ENCODE results near the gene COL9A2. TPM values are rescaled to one million over a fixed set of nuclear protein-coding genes. Genes with fewer than 3 reads are reported as not detected.
A peak's percentile ranks its signal among the peaks of the same experiment; 100 is the strongest.

COL9A2 gene
- total RNA-seq, 1 experiment from 2014 or later = 4.0 TPM

DNA sequence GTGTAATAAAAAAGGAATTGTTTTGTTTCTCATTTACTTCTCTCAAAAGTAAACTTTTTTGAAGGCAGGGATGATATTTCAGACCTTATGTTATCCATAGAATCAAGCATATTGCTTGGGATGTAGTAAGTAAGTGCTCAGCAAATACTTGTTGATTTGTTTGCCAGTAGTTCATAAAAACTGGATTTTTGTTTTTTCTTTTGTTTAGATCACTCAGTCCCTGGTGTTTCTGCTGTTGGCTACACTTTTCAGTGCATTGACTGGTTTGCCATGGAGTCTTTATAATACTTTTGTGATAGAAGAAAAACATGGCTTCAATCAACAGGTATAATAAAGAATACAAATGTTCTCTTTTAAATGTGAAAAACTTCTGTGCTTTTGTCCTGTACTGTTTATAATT lies 48.9 kb downstream of the COL9A2 start:
- DNase-seq (ENCODE audit: low spot score) = no peak
- in situ Hi-C loops (cut with HindIII; ENCODE audit: low sequenced_read_pairs) = no loop called here

DNA sequence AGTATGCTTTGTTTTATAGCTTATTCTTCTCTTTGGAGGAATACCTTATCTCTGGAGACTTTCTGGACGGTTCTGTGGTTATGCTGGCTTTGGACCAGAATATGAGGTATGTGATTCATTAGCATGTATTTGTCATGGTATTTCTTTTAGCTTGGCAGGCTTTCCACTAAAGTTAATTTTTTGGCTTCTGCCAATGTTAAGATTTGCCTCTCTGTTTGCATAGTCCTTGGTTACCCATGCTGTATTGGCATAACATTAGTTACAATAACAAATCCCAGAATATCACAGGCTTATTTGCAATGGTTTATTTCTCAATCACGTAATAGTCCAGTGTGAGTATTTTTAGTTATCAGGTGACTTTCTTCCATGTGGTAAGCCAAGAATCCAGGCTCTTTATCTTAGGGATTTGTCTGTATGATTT lies 49.3 kb downstream of the COL9A2 start:
- in situ Hi-C loops (cut with HindIII; ENCODE audit: low sequenced_read_pairs) = no loop called here
- no peak for DNase-seq (ENCODE audit: low spot score)

DNA sequence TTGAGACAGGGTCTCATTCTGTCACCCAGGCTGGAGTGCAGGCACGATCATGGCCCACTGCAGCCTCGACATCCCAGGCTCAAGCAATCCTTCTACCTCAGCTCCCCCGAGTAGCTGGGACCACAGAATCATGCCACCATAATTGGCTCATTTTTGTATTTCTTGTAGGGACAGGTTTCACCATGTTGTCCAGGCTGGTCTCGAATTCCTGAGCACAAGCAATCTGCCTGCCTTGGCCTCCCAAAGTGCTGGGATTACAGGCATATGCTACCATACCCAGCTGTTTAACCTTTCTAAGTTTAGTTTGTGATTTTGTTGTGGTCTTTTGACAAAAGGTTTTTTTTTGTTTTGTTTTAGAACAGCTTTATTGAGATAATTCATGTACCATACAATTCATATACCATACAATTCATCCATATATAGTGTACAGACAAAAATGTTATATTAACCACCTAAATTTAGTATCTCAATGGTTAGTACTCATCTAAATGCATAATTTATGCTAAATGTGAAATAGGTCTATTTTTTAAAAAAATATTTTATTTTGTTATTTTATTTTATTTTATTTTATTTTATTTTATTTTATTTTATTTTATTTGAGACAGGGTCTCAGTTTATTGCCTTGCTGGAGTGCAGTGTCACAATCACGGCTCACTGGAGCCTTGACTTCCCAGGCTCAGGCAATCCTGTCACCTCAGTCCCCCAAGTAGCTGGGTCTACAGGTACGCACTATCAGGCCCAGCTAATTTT lies 50.1 kb downstream of the COL9A2 start:
- DNase-seq (ENCODE audit: low spot score) = no peak
- in situ Hi-C loops (cut with HindIII; ENCODE audit: low sequenced_read_pairs) = no loop called here

DNA sequence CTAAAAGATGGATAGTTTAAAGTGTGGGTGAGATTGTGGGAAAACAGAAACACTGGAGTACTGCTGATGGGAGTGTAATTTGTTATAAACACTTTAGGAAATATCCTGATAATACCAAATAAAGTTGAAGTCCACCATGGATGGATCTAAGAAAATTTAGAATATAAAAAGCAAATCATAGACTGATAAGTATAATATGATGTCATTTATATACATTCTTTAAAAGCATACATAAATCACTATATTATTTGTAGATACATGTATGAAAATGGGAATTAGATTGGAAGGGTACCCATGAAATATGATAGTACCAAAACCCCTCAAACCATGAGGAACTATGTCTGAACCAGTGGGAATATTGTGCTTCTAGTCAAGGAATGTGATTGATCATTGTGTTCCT lies 51.2 kb downstream of the COL9A2 start:
- DNase-seq (ENCODE audit: low spot score) = no peak
- in situ Hi-C loops (cut with HindIII; ENCODE audit: low sequenced_read_pairs) = no loop called here

DNA sequence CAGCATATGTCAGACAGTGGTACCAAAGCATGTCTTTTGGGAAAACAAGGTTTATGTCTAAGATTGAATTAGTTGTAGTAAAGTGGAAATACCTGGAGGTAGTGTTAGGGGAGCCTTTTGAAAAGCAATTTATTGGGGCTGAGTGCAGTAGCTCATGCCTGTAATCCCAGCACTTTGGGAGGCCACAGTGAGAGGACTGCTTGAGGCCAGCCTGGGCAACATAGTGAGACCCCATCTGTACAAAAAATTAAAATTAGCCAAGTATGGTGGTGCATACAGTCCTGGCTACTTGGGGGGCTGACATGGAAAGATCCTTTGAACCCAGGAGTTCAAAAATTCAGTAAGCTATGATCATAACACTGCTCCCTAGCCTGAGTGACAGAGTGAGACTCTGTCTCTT lies 51.8 kb downstream of the COL9A2 start:
- in situ Hi-C loops (cut with HindIII; ENCODE audit: low sequenced_read_pairs) = no loop called here
- DNase-seq (ENCODE audit: low spot score) = no peak

DNA sequence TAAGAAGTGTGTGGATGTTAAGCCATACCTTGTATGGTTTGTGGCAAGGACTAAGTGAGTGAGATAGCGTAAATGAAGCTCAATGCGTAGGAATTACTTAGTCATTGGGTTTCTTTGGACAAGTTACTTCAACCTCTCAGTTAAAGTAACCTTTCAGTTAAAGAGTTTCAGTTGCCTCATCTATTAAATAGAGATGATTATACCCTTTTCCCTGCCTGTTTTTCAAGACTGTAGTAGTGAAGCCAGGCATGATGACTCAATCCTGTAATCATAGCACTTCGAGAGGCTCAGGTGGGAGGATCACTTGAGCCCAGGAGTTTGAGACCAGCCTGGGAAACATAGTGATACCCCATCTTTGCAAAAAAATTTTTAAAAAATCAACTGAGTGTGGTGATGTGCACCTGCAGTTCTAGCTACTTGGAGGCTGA lies 52.7 kb downstream of the COL9A2 start:
- in situ Hi-C loops (cut with HindIII; ENCODE audit: low sequenced_read_pairs) = no loop called here
- DNase-seq (ENCODE audit: low spot score) = no peak

DNA sequence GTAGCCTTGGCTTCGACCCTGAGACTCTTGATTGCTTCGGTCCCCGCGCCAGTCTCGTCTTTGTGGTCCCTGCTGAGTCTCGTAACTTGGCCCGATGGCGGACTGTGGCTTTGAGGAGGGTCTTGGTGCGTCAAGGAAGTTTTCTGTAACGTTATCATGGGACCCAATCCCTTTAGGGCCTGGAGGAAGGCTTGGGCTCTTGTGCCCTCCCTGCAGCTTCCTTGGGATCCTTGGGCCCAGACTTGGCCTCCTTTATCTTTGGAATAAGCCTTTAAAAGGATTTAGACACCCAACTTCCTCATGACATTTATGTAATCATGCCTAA lies 58.7 kb downstream of the COL9A2 start:
- no peak for DNase-seq (ENCODE audit: low spot score)
- in situ Hi-C loops (cut with HindIII; ENCODE audit: low sequenced_read_pairs) = no loop called here

DNA sequence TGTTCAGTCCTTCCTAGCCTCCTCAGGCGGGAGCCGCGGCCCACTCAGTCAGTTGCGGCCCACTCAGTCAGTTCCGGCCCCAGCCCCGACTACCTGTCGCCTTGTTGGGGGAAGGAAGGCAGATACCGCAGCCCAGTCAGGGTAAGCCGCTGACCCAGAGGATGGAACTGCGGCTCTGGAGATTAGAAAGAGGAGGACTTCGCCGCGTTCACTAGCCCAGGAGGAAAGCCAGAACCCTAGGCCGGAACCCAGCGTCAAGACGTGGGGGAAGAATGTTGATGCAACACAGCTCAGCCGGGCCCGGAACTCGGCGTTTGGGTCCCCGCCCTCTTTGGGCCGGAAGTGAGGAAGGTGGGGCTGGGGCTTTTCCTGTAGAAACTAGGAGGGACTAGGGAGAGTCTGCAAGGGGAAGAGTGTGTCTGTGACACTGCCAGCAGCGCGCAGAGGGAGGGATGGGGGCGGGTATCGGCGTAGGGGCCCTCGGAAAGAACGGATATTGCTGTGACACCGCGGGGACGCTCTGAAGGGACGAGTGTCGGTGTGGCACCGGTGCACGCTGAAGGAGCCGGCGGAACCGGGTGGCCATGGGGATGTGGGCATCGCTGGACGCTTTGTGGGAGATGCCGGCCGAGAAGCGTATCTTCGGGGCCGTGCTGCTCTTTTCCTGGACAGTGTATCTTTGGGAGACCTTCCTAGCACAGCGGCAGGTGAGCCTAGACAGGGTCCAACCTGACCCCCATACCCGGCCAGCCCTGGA lies 59.2 kb downstream of the COL9A2 start, which contains the start of gene ZMPSTE24:
Gene ZMPSTE24 (plus strand): TSS at position 549 of the 757 bp plus-strand sequence. CDS start 36 bp downstream, at position 585.
- peak; percentile 97 for DNase-seq (ENCODE audit: low spot score)
- in situ Hi-C loops (cut with HindIII; ENCODE audit: low sequenced_read_pairs) = no loop called here

DNA sequence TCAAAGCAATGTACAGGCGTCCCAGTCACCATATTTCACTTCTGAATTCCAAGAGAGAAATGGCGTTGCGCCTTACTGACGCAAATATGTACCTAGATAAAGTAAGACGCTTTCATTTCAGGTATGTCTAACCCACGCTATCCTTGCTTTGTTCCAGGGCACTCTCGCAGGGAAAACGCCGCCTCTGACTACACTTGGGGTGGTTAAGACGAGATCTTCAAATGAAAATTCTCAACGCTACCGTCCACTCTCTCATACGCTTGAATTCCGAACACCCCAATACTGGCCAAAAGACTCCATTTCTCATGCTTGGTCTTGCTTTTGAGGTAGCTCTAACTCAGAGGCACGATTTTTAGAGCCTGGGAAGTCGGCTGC lies 59.8 kb downstream of the COL9A2 start:
- in situ Hi-C loops (cut with HindIII; ENCODE audit: low sequenced_read_pairs) = no loop called here
- DNase-seq (ENCODE audit: low spot score) = no peak

DNA sequence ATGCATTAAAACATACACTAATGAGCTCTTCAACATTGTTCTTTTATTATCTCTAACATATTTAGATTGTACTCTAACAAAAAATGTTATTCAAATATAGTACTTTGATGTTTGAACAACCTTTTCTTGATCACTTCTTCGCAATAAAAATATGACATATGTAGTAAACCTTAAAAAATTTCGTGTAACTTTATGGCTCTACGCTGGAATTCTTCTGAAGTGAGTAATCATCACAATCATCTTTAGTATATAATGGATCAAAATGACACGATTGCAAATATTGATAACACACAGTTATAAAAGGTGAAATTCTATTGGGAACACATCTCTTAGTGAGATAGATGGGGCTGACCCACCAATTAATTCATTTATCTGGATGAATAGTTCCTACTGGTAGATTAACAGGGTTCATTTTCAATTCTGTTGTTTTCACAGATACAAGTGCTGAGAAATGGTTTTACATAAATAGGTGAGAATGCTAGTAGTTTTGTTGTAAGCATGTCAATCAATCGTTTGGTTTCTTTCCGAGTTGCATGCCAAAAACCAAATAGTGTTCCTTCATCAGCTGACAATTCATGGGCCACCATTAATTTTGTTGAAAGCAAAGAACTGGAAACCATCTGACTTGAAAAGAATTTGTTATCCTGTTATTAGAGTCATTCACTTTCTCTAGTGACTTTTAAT lies 60.5 kb downstream of the COL9A2 start:
- in situ Hi-C loops (cut with HindIII; ENCODE audit: low sequenced_read_pairs) = no loop called here
- no peak for DNase-seq (ENCODE audit: low spot score)

DNA sequence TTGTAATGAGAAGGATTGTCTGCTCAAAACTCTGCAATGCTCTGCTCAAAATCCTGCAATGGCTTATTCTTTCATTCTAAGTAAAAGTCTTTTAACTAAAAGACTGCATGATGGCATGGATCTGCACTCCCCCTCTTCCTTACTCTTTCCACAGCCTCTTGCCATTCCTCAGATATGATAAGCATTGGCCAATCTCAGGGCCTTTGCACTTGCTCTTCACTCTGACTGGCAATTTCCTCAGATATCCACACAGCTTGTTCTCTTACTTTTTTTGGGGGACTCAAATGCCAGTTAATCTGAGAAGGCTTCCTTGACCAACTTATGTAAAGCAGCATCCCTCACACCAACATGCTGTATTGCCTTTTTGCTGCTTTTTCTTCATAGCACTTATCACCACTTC lies 61.9 kb downstream of the COL9A2 start:
- no peak for DNase-seq (ENCODE audit: low spot score)
- in situ Hi-C loops (cut with HindIII; ENCODE audit: low sequenced_read_pairs) = no loop called here

DNA sequence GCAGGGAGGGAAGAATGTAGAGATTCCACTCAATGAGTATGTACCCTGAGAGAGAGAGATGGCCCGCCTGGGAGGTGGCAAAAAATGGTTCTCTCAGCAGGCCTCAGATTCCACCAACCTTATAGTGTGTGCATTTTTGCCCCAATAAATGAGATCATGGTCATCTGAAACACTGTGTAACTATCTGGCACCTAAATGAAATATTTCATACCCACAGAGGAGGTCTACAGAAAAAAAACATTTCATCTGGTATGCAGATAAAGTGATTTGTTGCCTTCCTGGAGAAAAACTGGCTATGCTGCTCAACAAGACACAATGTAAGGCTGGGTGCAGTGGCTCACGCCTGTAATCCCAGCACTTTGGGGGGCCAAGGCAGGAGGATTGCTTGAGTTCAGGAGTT lies 64.5 kb downstream of the COL9A2 start:
- DNase-seq (ENCODE audit: low spot score) = no peak
- in situ Hi-C loops (cut with HindIII; ENCODE audit: low sequenced_read_pairs) = no loop called here

DNA sequence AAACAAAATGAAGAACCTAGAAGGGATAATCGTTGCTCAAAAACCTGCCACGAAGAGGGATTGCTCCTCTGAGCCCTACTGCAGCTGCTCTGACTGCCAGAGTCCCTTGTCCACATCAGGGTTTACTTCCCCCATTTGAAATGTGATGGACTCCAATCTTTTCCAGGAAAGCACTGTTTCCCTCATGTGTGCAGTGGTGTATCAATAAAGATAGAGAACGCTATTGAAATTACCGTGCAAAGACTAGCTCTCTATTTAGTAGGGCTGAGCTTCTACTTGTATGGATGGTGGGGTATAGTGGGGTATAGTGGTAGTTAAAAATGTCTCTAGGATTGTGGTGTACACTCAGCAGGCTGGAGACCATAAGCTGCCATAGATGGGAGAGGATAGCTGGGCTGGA lies 65.6 kb downstream of the COL9A2 start:
- in situ Hi-C loops (cut with HindIII; ENCODE audit: low sequenced_read_pairs) = no loop called here

More for the DNA sequence above, 65.6 kb downstream of the COL9A2 start:
- no peak for DNase-seq (ENCODE audit: low spot score)

Other genes starting within 250 kb of the COL9A2 start
- 181 and 227 TPM in 2 replicates for gene PPT1, start 220.0 kb downstream of the COL9A2 start, total RNA-seq (2014; rRNA removed; shearing (Covaris generic))
- gene RLF, start 155.9 kb downstream of the COL9A2 start, total RNA-seq (2014; rRNA removed; shearing (Covaris generic)) = 9.4 and 10.4 TPM in 2 replicates
- not detected in 2 replicates for gene TMCO2, start 69.3 kb downstream of the COL9A2 start, total RNA-seq (2014; rRNA removed; shearing (Covaris generic))
- 16.1 and 36.0 TPM in 2 replicates for gene ZMPSTE24, start 59.0 kb downstream of the COL9A2 start, total RNA-seq (2014; rRNA removed; shearing (Covaris generic))
- 15.0 and 21.9 TPM in 2 replicates for gene SMAP2, start 56.4 kb upstream of the COL9A2 start, total RNA-seq (2014; rRNA removed; shearing (Covaris generic))
- 2.8 and 3.0 TPM in 2 replicates for gene ZFP69B, start 133.2 kb upstream of the COL9A2 start, total RNA-seq (2014; rRNA removed; shearing (Covaris generic))
- not detected in 2 replicates for gene ZFP69, start 160.0 kb upstream of the COL9A2 start, total RNA-seq (2014; rRNA removed; shearing (Covaris generic))
- gene EXO5, start 191.5 kb upstream of the COL9A2 start, total RNA-seq (2014; rRNA removed; shearing (Covaris generic)) = 3.5 and 9.9 TPM in 2 replicates
- gene ZNF684, start 214.4 kb upstream of the COL9A2 start, total RNA-seq (2014; rRNA removed; shearing (Covaris generic)) = 14.1 and 15.9 TPM in 2 replicates